A549 (cell line): ENCODE data around the gene RUNDC1. TPM values are rescaled to one million over a fixed set of nuclear protein-coding genes. Genes with fewer than 3 reads are reported as not detected.

ENCODE experiments used
- ATAC-seq, 2 experiments: fragments of 200-7000 bp in 1 of 2; fragments of >200 bp in 1 of 2; cut with Nextera tagmentation in 1 of 2; cut with Tn5 transposase in 1 of 2; 3 replicates each; pipeline versions ENCODE4 v1.8.0 to v1.9.1; 2018 to 2020; ENCODE audit warnings: mild to moderate bottlenecking in 1 of 2, moderate library complexity in 1 of 2
- CTCF ChIA-PET: fragments of 300-600 bp; sonication (Branson Sonifier 250); formaldehyde crosslinking; extraction: SDS; loops from one replicate; lab custom pipeline; 2021; ENCODE audit warnings: antibody characterized with exemption, inconsistent platforms; lab: Yijun Ruan, JAX
- POLR2A ChIA-PET: fragments of 350-600 bp; formaldehyde crosslinking; extraction: SDS; loops from one replicate; lab custom pipeline; 2021; ENCODE audit warnings: antibody characterized with exemption, inconsistent platforms; lab: Yijun Ruan, JAX
- DNase-seq, 2 experiments: peaks; one replicate each; pipeline versions ENCODE4 v3.0.0 to v3.0.0-alpha.2; 2011 to 2016; ENCODE audit warnings: low read depth in 1 of 2, low spot score in 1 of 2
- FAIRE-seq: peaks from 2 replicates; lab custom pipeline; 2011; peaks lifted over from hg19 to GRCh38; lab: Jason Lieb, UNC
- H3K27ac ChIP-seq, 2 experiments: fragments of >200 bp; sonication (Bioruptor Twin); formaldehyde crosslinking; 3 replicates each; pipeline ENCODE4 v1.5.1; 2016 to 2017
- H3K4me1 ChIP-seq: fragments of >200 bp; sonication (Bioruptor Twin); formaldehyde crosslinking; 3 replicates; pipeline ENCODE4 v1.6.1; 2016
- H3K4me2 ChIP-seq: fragments of >200 bp; sonication (Bioruptor Twin); formaldehyde crosslinking; 3 replicates; pipeline ENCODE4 v1.6.1; 2016
- H3K4me3 ChIP-seq: fragments of >200 bp; sonication (Bioruptor Twin); formaldehyde crosslinking; 3 replicates; pipeline ENCODE4 v1.5.1; 2016
- H3K9me3 ChIP-seq: fragments of >200 bp; sonication (Bioruptor Twin); formaldehyde crosslinking; 3 replicates; pipeline ENCODE4 v1.6.1; 2016
- BCL3 ChIP-seq: fragments of >200 bp; sonication (Bioruptor Twin); formaldehyde crosslinking; IDR thresholded peaks from 3 replicates; pipeline ENCODE4 v1.6.1; 2016
- BHLHE40 ChIP-seq: IDR thresholded peaks from 2 replicates; pipeline ENCODE4 v1.6.1; 2012; ENCODE audit warnings: low read depth, low read length, inconsistent platforms
- CBX8 ChIP-seq: fragments of 200-600 bp; sonication (generic); IDR thresholded peaks from 2 replicates; pipeline ENCODE4 v1.6.1; 2016
- CHD2 ChIP-seq: fragments of 150-350 bp; IDR thresholded peaks from 2 replicates; pipeline ENCODE4 v1.6.1; 2014; ENCODE audit warnings: low read length; ENCODE audit not compliant: partially characterized antibody
- CTCF ChIP-seq: fragments of >200 bp; sonication (Bioruptor Twin); formaldehyde crosslinking; IDR thresholded peaks from 3 replicates; pipeline ENCODE4 v1.5.1; 2016
- E2F6 ChIP-seq: IDR thresholded peaks from 2 replicates; pipeline ENCODE4 v1.6.1; 2012; ENCODE audit warnings: low read depth, borderline replicate concordance
- ELK1 ChIP-seq: fragments of 150-350 bp; IDR thresholded peaks from 2 replicates; pipeline ENCODE4 v1.6.1; 2014; ENCODE audit warnings: low read depth, mild to moderate bottlenecking, low read length
- EP300 ChIP-seq, 2 experiments: fragments of >200 bp; sonication (Bioruptor Twin); formaldehyde crosslinking; IDR thresholded peaks; 2 replicates in 1 of 2; 3 replicates in 1 of 2; pipeline ENCODE4 v1.6.1; 2016 to 2017
- ESRRA ChIP-seq: fragments of 150-350 bp; IDR thresholded peaks from 2 replicates; pipeline ENCODE4 v1.6.1; 2014; ENCODE audit warnings: mild to moderate bottlenecking, low read length, borderline replicate concordance
- GATA3 ChIP-seq: IDR thresholded peaks from 2 replicates; pipeline ENCODE4 v1.6.1; 2012; ENCODE audit warnings: borderline replicate concordance
- HEYL ChIP-seq: fragments of 250-450 bp; sonication (Bioruptor Pico); IDR thresholded peaks from 2 replicates; pipeline ENCODE4 v1.8.0; 2021; ENCODE audit warnings: mild to moderate bottlenecking, moderate library complexity
- HOXA7 ChIP-seq: fragments of 250-450 bp; sonication (Bioruptor Pico); IDR thresholded peaks from 2 replicates; pipeline ENCODE4 v1.5.0; 2020; ENCODE audit warnings: mild to moderate bottlenecking, moderate library complexity
- HOXB13 ChIP-seq: fragments of 250-450 bp; sonication (Bioruptor Pico); IDR thresholded peaks from 2 replicates; pipeline ENCODE4 v1.5.0; 2020; ENCODE audit warnings: low read depth, mild to moderate bottlenecking, moderate library complexity
- JUN ChIP-seq, 2 experiments: fragments of >200 bp; sonication (Bioruptor Twin); formaldehyde crosslinking; IDR thresholded peaks; 2 replicates in 1 of 2; 3 replicates in 1 of 2; pipeline ENCODE4 v1.6.1; 2016 to 2017
- KDM5A ChIP-seq: fragments of 200-600 bp; sonication (generic); IDR thresholded peaks from 2 replicates; pipeline ENCODE4 v1.6.1; 2016; ENCODE audit warnings: antibody characterized with exemption, mild to moderate bottlenecking
- MAX ChIP-seq: IDR thresholded peaks from 2 replicates; pipeline ENCODE4 v1.6.1; 2012
- NFE2L2 ChIP-seq: fragments of 150-350 bp; conservative IDR thresholded peaks from 2 replicates; pipeline ENCODE4 v1.6.1; 2014; ENCODE audit warnings: low read length
- POLR2A ChIP-seq: IDR thresholded peaks from 2 replicates; pipeline ENCODE4 v1.6.1; 2012; ENCODE audit warnings: mild to moderate bottlenecking, low read length
- RAD21 ChIP-seq, 2 experiments: fragments of >200 bp in 1 of 2; sonication (Bioruptor Twin) in 1 of 2; formaldehyde crosslinking in 1 of 2; IDR thresholded peaks in 1 of 2; conservative IDR thresholded peaks in 1 of 2; 2 replicates in 1 of 2; 3 replicates in 1 of 2; pipeline ENCODE4 v1.6.1; 2012 to 2018; ENCODE audit warnings: inconsistent platforms in 1 of 2
- RCOR1 ChIP-seq: fragments of 150-350 bp; IDR thresholded peaks from 2 replicates; pipeline ENCODE4 v1.6.1; 2014; ENCODE audit warnings: antibody characterized with exemption, low read length, low read depth
- REST ChIP-seq: fragments of 200-600 bp; sonication (generic); IDR thresholded peaks from 2 replicates; pipeline ENCODE4 v1.6.1; 2016; ENCODE audit warnings: antibody characterized with exemption, mild to moderate bottlenecking, moderate library complexity
- SMC3 ChIP-seq: fragments of >200 bp; sonication (Bioruptor Twin); formaldehyde crosslinking; IDR thresholded peaks from 3 replicates; pipeline ENCODE4 v1.6.1; 2018; ENCODE audit warnings: inconsistent platforms
- TFCP2L1 ChIP-seq: fragments of 250-450 bp; sonication (Bioruptor Pico); IDR thresholded peaks from 2 replicates; pipeline ENCODE4 v1.5.0; 2021; ENCODE audit warnings: mild to moderate bottlenecking
- WGBS: methylation state at CpG from one replicate; pipeline ENCODE4 v1.1.6; 2017; ENCODE audit errors: missing lambda C conversion rate; 5-methylcytosine and 5-hydroxymethylcytosine counted together
- polyA plus RNA-seq, 4 experiments: library from polyadenylated mRNA; depleted of rRNA in 3 of 4; stranded (reverse); fragments of >200 nt; fragmentation: RNase III in 1 of 4; extraction: RNeasy Plus Mini Kit Qiagen cat#74134 plus additional on column Dnase treatment in 1 of 4; gene quantifications; 2 replicates in 3 of 4; 3 replicates in 1 of 4; pipeline ENCODE4 v1.2.3, GENCODE V29; 2011 to 2017

The RUNDC1 gene
- polyA plus RNA-seq, 2 of the 4 experiments (the other 2 are of a cell fraction): 18.7 to 19.1 TPM

- TF ChIP-seq TFCP2L1 (CRISPR knock-in tag) (no peak), ESRRA (no peak), RCOR1 (no peak), HOXB13 (CRISPR knock-in tag) (no peak), RAD21 (conservative IDR thresholded peaks at IDR 0.05 in 1 of 2, IDR thresholded peaks at IDR 0.05 in 1 of 2) (peak in 1 of 2 experiments; percentile 40; a peak in 2 of 5 replicates), ELK1 (no peak), SMC3 (peak; percentile 33; the same call in 1 of the 3 replicates), EP300 (IDR thresholded peaks at IDR 0.05) (peak in 1 of 2 experiments; percentile 12; a peak in 1 of 5 replicates), POLR2A (peak; percentile 40), KDM5A (0 out of 2 replicates have a peak, but pooled peaks have one; percentile 26), BCL3 (peak; percentile 39; the same call in 2 of the 3 replicates), HOXA7 (no peak), CHD2 (no peak), BHLHE40 (no peak), NFE2L2 (no peak), GATA3 (no peak), MAX (0 out of 2 replicates have a peak, but pooled peaks have one; percentile 27), REST (no peak), CBX8 (no peak), HEYL (CRISPR knock-in tag) (no peak), JUN (IDR thresholded peaks at IDR 0.05) (peak; percentile 22 to 63; a peak in 3 of 5 replicates), CTCF (0 out of 3 replicates have a peak, but pooled peaks have one; percentile 27), E2F6 (peak; percentile 46; the same call in 1 of the 2 replicates)
- peak overlapping the region; percentile 89 to 96 for H3K27ac ChIP-seq
- POLR2A ChIA-PET: interaction anchor here (0.9 to 2.0 kb wide), 3 partner anchors 16 to 21 kb away, joined by 4 to 36 read pairs (median 5); partner anchors contain the start of genes AARSD1 and RPL27
- 2% methylated on average over 34 of the region's 67 CpGs for WGBS
- H3K4me1 ChIP-seq: peaks cover 33% of the 10 kb centered on the region
- no peaks in the 10 kb centered on the region for H3K9me3 ChIP-seq
- FAIRE-seq: no peak
- ATAC-seq: peak; percentile 82 to 83
- peak; percentile 75 to 76 for DNase-seq
- peak overlapping the region; percentile 95 for H3K4me2 ChIP-seq
- H3K4me3 ChIP-seq: peak overlapping the region; percentile 86
- CTCF ChIA-PET: interaction anchor here (1.0 to 11.1 kb wide), 2 partner anchors 17 to 137 kb away, joined by 4 to 86 read pairs; partner anchors contain the start of genes AOC2 and RPL27
Observed at GRCh38 chr17:42980766-42981397, 517 bp downstream of the RUNDC1 start.
